H9 (cell line): ENCODE data around the gene TOR4A. TPM values are rescaled to one million over a fixed set of nuclear protein-coding genes. Genes with fewer than 3 reads are reported as not detected.

ENCODE experiments used
- DNase-seq: peaks from one replicate; pipeline ENCODE4 v3.0.0-alpha.2; 2017
- H2AFZ ChIP-seq: one replicate; pipeline ENCODE4 v1.6.1; 2013; ENCODE audit warnings: mild to moderate bottlenecking, low read length, control low read depth, moderate library complexity
- H2AK5ac ChIP-seq: 2 replicates; pipeline ENCODE4 v1.6.1; 2013; ENCODE audit warnings: low read length, control low read depth, mixed read lengths; ENCODE audit not compliant: insufficient read length
- H2BK120ac ChIP-seq: one replicate; pipeline ENCODE4 v1.6.1; 2013; ENCODE audit warnings: low read depth, mild to moderate bottlenecking, low read length, control low read depth, inconsistent platforms; ENCODE audit not compliant: poor library complexity, severe bottlenecking
- H2BK12ac ChIP-seq: 2 replicates; pipeline ENCODE4 v1.6.1; 2013; ENCODE audit warnings: low read length, control low read depth, mixed read lengths, low read depth; ENCODE audit not compliant: insufficient read length
- H2BK15ac ChIP-seq: 2 replicates; pipeline ENCODE4 v1.6.1; 2013; ENCODE audit warnings: low read depth, low read length, control low read depth
- H2BK20ac ChIP-seq: one replicate; pipeline ENCODE4 v1.6.1; 2013; ENCODE audit warnings: low read depth, mild to moderate bottlenecking, low read length, control low read depth, inconsistent platforms; ENCODE audit not compliant: poor library complexity, severe bottlenecking
- H2BK5ac ChIP-seq: 2 replicates; pipeline ENCODE4 v1.6.1; 2013; ENCODE audit warnings: low read length, control low read depth, mixed read lengths; ENCODE audit not compliant: insufficient read length
- H3K14ac ChIP-seq: 2 replicates; pipeline ENCODE4 v1.6.1; 2013; ENCODE audit warnings: low read length, control low read depth; ENCODE audit not compliant: insufficient read depth
- H3K18ac ChIP-seq: 2 replicates; pipeline ENCODE4 v1.6.1; 2013; ENCODE audit warnings: low read depth, mild to moderate bottlenecking, mixed read lengths, low read length, control low read depth; ENCODE audit not compliant: insufficient read length
- H3K23ac ChIP-seq: 2 replicates; pipeline ENCODE4 v1.6.1; 2013; ENCODE audit warnings: low read length, control low read depth, mixed read lengths, low read depth; ENCODE audit not compliant: insufficient read length
- H3K23me2 ChIP-seq: 2 replicates; pipeline ENCODE4 v1.6.1; 2013; ENCODE audit warnings: low read depth, mild to moderate bottlenecking, mixed read lengths, low read length, control low read depth; ENCODE audit not compliant: insufficient read length, poor library complexity, severe bottlenecking
- H3K27ac ChIP-seq: 2 replicates; pipeline ENCODE4 v1.5.1; 2013; ENCODE audit warnings: low read length, control low read depth, mixed read lengths, low read depth; ENCODE audit not compliant: insufficient read length
- H3K27me3 ChIP-seq: 2 replicates; pipeline ENCODE4 v1.6.1; 2013; ENCODE audit warnings: low read length, control low read depth, inconsistent platforms; ENCODE audit not compliant: insufficient read depth
- H3K4ac ChIP-seq: 2 replicates; pipeline ENCODE4 v1.6.1; 2013; ENCODE audit warnings: low read depth, mild to moderate bottlenecking, control low read depth, inconsistent platforms, low read length, moderate library complexity
- H3K4me1 ChIP-seq: 2 replicates; pipeline ENCODE4 v1.6.1; 2013; ENCODE audit warnings: low read length, control low read depth, inconsistent platforms; ENCODE audit not compliant: insufficient read depth
- H3K4me2 ChIP-seq: 2 replicates; pipeline ENCODE4 v1.6.1; 2013; ENCODE audit warnings: low read length, control low read depth, mixed read lengths; ENCODE audit not compliant: insufficient read length, insufficient read depth
- H3K56ac ChIP-seq: 2 replicates; pipeline ENCODE4 v1.6.1; 2013; ENCODE audit warnings: low read depth, mild to moderate bottlenecking, mixed read lengths, low read length, control low read depth; ENCODE audit not compliant: insufficient read length
- H3K79me1 ChIP-seq: 2 replicates; pipeline ENCODE4 v1.6.1; 2013; ENCODE audit warnings: low read depth, mild to moderate bottlenecking, moderate library complexity, low read length, control low read depth, inconsistent platforms; ENCODE audit not compliant: insufficient read depth, poor library complexity, severe bottlenecking
- H3K79me2 ChIP-seq: 2 replicates; pipeline ENCODE4 v1.6.1; 2013; ENCODE audit warnings: low read length, control low read depth, inconsistent platforms; ENCODE audit not compliant: insufficient read depth
- H3K9ac ChIP-seq: 2 replicates; pipeline ENCODE4 v1.6.1; 2013; ENCODE audit warnings: low read length, control low read depth, mixed read lengths; ENCODE audit not compliant: insufficient read length; ENCODE audit errors: extremely low read depth
- H3K9me3 ChIP-seq: one replicate; pipeline ENCODE4 v1.6.1; 2013; ENCODE audit warnings: low read depth, low read length, inconsistent platforms; ENCODE audit not compliant: control insufficient read depth
- H3T11ph ChIP-seq: one replicate; pipeline ENCODE4 v1.6.1; 2013; ENCODE audit warnings: mild to moderate bottlenecking, low read length, control low read depth, inconsistent platforms
- H4K20me1 ChIP-seq: one replicate; pipeline ENCODE4 v1.6.1; 2013; ENCODE audit not compliant: control insufficient read depth, insufficient read length, insufficient read depth
- H4K5ac ChIP-seq: 2 replicates; pipeline ENCODE4 v1.6.1; 2013; ENCODE audit warnings: low read depth, mild to moderate bottlenecking, mixed read lengths, low read length, control low read depth; ENCODE audit not compliant: insufficient read length
- H4K8ac ChIP-seq: replicated peaks from 2 replicates; pipeline ENCODE4 v1.6.1; 2013; ENCODE audit warnings: low read length, control low read depth, mixed read lengths, low read depth; ENCODE audit not compliant: insufficient read length
- H4K91ac ChIP-seq: 2 replicates; pipeline ENCODE4 v1.6.1; 2013; ENCODE audit warnings: low read depth, mild to moderate bottlenecking, moderate library complexity, mixed read lengths, low read length, control low read depth; ENCODE audit not compliant: insufficient read length
- H3K27ac Mint-ChIP-seq, 3 experiments: 2 replicates in 2 of 3; 3 replicates in 1 of 3; pipeline ENCODE4 v1.8.0; 2020 to 2021; ENCODE audit warnings: mixed read lengths in 3 of 3, mild to moderate bottlenecking in 1 of 3, moderate library complexity in 1 of 3
- H3K27me3 Mint-ChIP-seq: 2 replicates; pipeline ENCODE4 v1.8.0; 2021; ENCODE audit warnings: low read depth, mild to moderate bottlenecking, moderate library complexity, mixed read lengths
- H3K36me3 Mint-ChIP-seq, 3 experiments: 2 replicates in 2 of 3; 3 replicates in 1 of 3; pipeline ENCODE4 v1.8.0; 2020 to 2021; ENCODE audit warnings: low read depth in 3 of 3, mixed read lengths in 3 of 3; ENCODE audit not compliant: insufficient read depth in 1 of 3
- H3K4me1 Mint-ChIP-seq, 2 experiments: 2 replicates each; pipeline ENCODE4 v1.8.0; 2020; ENCODE audit warnings: mixed read lengths in 2 of 2
- H3K4me3 Mint-ChIP-seq, 2 experiments: 2 replicates in 1 of 2; 3 replicates in 1 of 2; pipeline ENCODE4 v1.8.0; 2020 to 2021; ENCODE audit warnings: mild to moderate bottlenecking in 2 of 2, mixed read lengths in 2 of 2, moderate library complexity in 1 of 2
- H3K9me3 Mint-ChIP-seq, 2 experiments: 2 replicates in 1 of 2; 3 replicates in 1 of 2; pipeline ENCODE4 v1.8.0; 2020; ENCODE audit warnings: mild to moderate bottlenecking in 2 of 2, mixed read lengths in 2 of 2, moderate library complexity in 1 of 2
- WGBS: extraction: QIAGEN DNeasy Blood & Tissue Kit; methylation state at CpG from one replicate; pipeline ENCODE4 v1.1.7; 2013; ENCODE audit warnings: missing lambda C conversion rate, low lambda C conversion rate, mixed read lengths; ENCODE audit not compliant: insufficient read length; ENCODE audit errors: extremely low coverage; 5-methylcytosine and 5-hydroxymethylcytosine counted together
- total RNA-seq: library from RNA; stranded (reverse); gene quantifications from 2 replicates; pipeline ENCODE4 v1.2.1, GENCODE V29; 2021
- TF ChIP-seq, protein P1 (sequence below): fragments of 200-600 bp; sonication (generic); conservative IDR thresholded peaks from 3 replicates; pipeline ENCODE4 v1.8.0; 2021; ENCODE audit warnings: antibody characterized with exemption, mild to moderate bottlenecking

Gene TOR4A
- total RNA-seq, 1 experiment from 2014 or later: 6.2 TPM

DNA sequence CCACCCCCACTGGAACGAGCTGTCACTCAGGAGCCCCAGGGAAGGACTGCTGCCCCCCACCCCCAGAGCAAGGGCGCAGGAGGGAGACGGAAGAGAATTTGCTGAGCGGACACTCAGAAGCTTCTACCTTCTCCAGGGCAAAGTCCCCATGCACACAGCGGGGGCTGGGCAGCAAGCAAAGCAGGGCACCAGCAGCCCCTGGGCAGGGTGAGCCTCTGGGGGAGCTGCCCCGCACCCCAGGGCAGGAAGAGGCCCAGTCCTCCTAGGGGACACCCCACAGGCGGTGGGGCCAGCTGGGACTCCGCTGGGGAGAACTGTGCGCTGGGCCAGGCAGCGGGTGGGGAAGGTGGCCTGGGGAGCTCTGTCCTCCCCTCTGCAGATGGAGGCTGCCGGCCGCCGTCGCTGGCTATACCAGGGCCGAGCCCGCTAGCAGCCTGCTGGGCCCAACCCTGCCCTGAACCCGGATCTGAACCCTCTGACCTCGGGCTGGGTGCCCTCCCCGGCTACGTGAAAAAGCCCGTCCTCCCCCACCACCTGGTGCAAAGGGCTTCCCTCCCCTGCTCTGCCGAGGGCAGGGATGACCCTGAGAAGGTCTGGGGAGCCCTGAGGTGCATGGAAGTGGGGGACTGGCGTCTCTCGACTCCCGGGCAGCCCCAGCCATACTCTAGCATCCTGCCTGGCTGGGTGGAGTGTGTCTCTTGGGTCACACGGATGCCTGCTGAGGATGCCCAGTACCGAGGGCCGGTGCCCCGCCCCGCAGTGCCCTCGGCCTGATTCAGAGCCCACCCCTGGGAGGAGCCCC is 47.4 kb upstream of the TOR4A start:
- Histone ChIP-seq H2BK20ac (no peak overlapping the region), H2BK12ac (no peak overlapping the region), H3K4me2 (no peak overlapping the region), H3K23me2 (peaks cover 4% of the 10 kb centered on the region), H3K27ac (no peak overlapping the region), H3K9me3 (no peaks in the 10 kb centered on the region), H3K18ac (no peak overlapping the region), H2AK5ac (no peak overlapping the region), H3K27me3 (no peaks in the 10 kb centered on the region), H2BK120ac (no peak overlapping the region), H4K91ac (no peak overlapping the region), H2AFZ (no peak overlapping the region), H3K4ac (no peak overlapping the region), H4K8ac (no peak overlapping the region), H3K79me2 (no peaks in the 10 kb centered on the region), H4K20me1 (no peaks in the 10 kb centered on the region), H3K14ac (no peak overlapping the region), H3K9ac (no peak overlapping the region), H3T11ph (no peak overlapping the region), H3K56ac (no peak overlapping the region), H2BK15ac (no peak overlapping the region), H3K4me1 (no peaks in the 10 kb centered on the region), H3K79me1 (no peaks in the 10 kb centered on the region), H4K5ac (no peak overlapping the region), H3K23ac (no peak overlapping the region), H2BK5ac (no peak overlapping the region)
- TF ChIP-seq, protein P1, sequence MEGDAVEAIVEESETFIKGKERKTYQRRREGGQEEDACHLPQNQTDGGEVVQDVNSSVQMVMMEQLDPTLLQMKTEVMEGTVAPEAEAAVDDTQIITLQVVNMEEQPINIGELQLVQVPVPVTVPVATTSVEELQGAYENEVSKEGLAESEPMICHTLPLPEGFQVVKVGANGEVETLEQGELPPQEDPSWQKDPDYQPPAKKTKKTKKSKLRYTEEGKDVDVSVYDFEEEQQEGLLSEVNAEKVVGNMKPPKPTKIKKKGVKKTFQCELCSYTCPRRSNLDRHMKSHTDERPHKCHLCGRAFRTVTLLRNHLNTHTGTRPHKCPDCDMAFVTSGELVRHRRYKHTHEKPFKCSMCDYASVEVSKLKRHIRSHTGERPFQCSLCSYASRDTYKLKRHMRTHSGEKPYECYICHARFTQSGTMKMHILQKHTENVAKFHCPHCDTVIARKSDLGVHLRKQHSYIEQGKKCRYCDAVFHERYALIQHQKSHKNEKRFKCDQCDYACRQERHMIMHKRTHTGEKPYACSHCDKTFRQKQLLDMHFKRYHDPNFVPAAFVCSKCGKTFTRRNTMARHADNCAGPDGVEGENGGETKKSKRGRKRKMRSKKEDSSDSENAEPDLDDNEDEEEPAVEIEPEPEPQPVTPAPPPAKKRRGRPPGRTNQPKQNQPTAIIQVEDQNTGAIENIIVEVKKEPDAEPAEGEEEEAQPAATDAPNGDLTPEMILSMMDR: no peak
- peaks cover 5% of the 10 kb centered on the region for H3K27me3 Mint-ChIP-seq
- no peak overlapping the region for H3K4me3 Mint-ChIP-seq
- no peaks in the 10 kb centered on the region for H3K9me3 Mint-ChIP-seq
- H3K36me3 Mint-ChIP-seq: no peaks in the 10 kb centered on the region
- DNase-seq: no peak
- H3K27ac Mint-ChIP-seq: no peak overlapping the region
- WGBS: no CpG with 5 or more reads among the region's 31 CpGs
- H3K4me1 Mint-ChIP-seq: peaks cover 3 to 7% of the 10 kb centered on the region in 2 experiments
